Activated T-cell treated with anti-CD3 and anti-CD28 coated beads, Interleukin-2, amount 50 U/mL, for 48 hours (primary cell): ENCODE results near the gene ABHD2.
"Not testable (repeated sequence)": the region's sequence is repeated elsewhere in the genome, so short reads cannot be mapped to it uniquely, and the experiment has no call there.

Experiments used
- DNase-seq, 2 experiments: peaks; one replicate each; pipeline ENCODE4 v3.0.0-alpha.2; 2020

Gene ABHD2

GRCh38 chr15:89141159-89141558 lies 52.9 kb downstream of the ABHD2 start:
- DNase-seq = not testable (repeated sequence)

GRCh38 chr15:89141885-89142284 lies 53.6 kb downstream of the ABHD2 start:
- DNase-seq = no peak

GRCh38 chr15:89142423-89142822 lies 54.2 kb downstream of the ABHD2 start:
- DNase-seq = no peak

GRCh38 chr15:89143503-89144162 lies 55.4 kb downstream of the ABHD2 start:
- DNase-seq = no peak

- DNase-seq = no peak
Observed at GRCh38 chr15:89144491-89144890, 56.2 kb downstream of the ABHD2 start.

- no peak for DNase-seq
Observed at GRCh38 chr15:89146366-89146765, 58.1 kb downstream of the ABHD2 start.

GRCh38 chr15:89148126-89148525 lies 59.9 kb downstream of the ABHD2 start:
- DNase-seq = no peak

- DNase-seq = no peak
Observed at GRCh38 chr15:89149501-89150101, 61.3 kb downstream of the ABHD2 start.

- DNase-seq = no peak
Observed at GRCh38 chr15:89150287-89150686, 62.0 kb downstream of the ABHD2 start.

GRCh38 chr15:89150762-89151664 lies 62.8 kb downstream of the ABHD2 start:
- no peak for DNase-seq

- no peak for DNase-seq
Observed at GRCh38 chr15:89155122-89155521, 66.9 kb downstream of the ABHD2 start.

- no peak for DNase-seq
Observed at GRCh38 chr15:89155656-89156055, 67.4 kb downstream of the ABHD2 start.

- no peak for DNase-seq
Observed at GRCh38 chr15:89157061-89157460, 68.8 kb downstream of the ABHD2 start.

GRCh38 chr15:89157918-89158564 lies 69.8 kb downstream of the ABHD2 start:
- no peak for DNase-seq

GRCh38 chr15:89161666-89162065 lies 73.4 kb downstream of the ABHD2 start:
- DNase-seq = no peak

GRCh38 chr15:89163271-89164055 lies 75.2 kb downstream of the ABHD2 start:
- no peak for DNase-seq

GRCh38 chr15:89164712-89165211 lies 76.5 kb downstream of the ABHD2 start:
- no peak for DNase-seq

- no peak for DNase-seq
Observed at GRCh38 chr15:89165677-89166076, 77.4 kb downstream of the ABHD2 start.

GRCh38 chr15:89167267-89168176 lies 79.3 kb downstream of the ABHD2 start:
- peak; percentile 73 to 80 for DNase-seq

- no peak for DNase-seq
Observed at GRCh38 chr15:89168316-89168833, 80.1 kb downstream of the ABHD2 start.

GRCh38 chr15:89170364-89170763 lies 82.1 kb downstream of the ABHD2 start:
- no peak for DNase-seq
